ENCODE results near the gene MAPK7. TPM values are rescaled to one million over a fixed set of nuclear protein-coding genes. Genes with fewer than 3 reads are reported as not detected.

Gene MAPK7
- total and polyA plus RNA-seq, 2 donors (not counting 1 experiment from before 2014, with no cell fraction given): 12.8 to 18.8 TPM

DNA sequence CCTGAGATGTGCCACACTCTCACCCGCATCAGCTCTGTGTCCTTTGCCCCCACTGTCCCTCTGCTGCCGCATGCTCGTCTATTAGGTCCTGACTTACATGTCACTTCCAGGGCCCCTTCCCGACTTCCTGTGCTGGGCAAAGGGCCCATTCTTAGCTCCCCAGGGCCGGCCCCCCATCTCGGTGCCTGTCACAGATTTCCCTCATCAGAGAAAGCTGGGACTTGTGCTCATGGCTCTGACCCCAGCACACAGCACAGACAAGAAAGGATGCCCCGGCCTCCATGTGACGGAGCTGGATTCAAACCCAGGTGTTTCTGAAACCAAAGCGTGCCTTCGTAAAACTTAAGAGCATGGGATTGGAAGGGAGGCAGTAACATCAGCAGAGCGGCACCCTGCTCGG lies 5.9 kb upstream of the MAPK7 start:
- no peaks in the 10 kb centered on the region for H3K36me3 ChIP-seq (ENCODE audit: control insufficient read depth, insufficient read depth, low read length)
- no peaks in the 10 kb centered on the region for H3K9me3 ChIP-seq (ENCODE audit: control insufficient read depth, insufficient read depth, low read depth, low read length)
- no peak overlapping the region for H3K9ac ChIP-seq (ENCODE audit: insufficient read depth, low read length)
- DNase-seq (ENCODE audit: low read depth in 2 of 2): no peak
- no peaks in the 10 kb centered on the region for H3K79me2 ChIP-seq (ENCODE audit: control insufficient read depth, insufficient read depth, low read length)
- no peak overlapping the region for H3K27ac ChIP-seq (ENCODE audit: insufficient read depth, low read length)
- no peaks in the 10 kb centered on the region for H4K20me1 ChIP-seq (ENCODE audit: control insufficient read depth, extremely low read depth, insufficient read depth, low read length)
- no peak overlapping the region for H3K4me2 ChIP-seq (ENCODE audit: extremely low read depth, insufficient read depth, low read length)
- H2AFZ ChIP-seq (ENCODE audit: low read length): no peak overlapping the region
- H3K4me3 ChIP-seq (replicated peaks in 1 of 4; ENCODE audit: control extremely low read depth in 1 of 4, insufficient read depth in 1 of 4, low read depth in 3 of 4, low read length in 4 of 4): no peak overlapping the region
- H3K4me1 ChIP-seq (ENCODE audit: control insufficient read depth, extremely low read depth, insufficient read depth, low read length): peaks cover 9% of the 10 kb centered on the region
- TF ChIP-seq CTCF (conservative IDR thresholded peaks at IDR 0.05 in 1 of 2, IDR thresholded peaks at IDR 0.05 in 1 of 2; ENCODE audit: low read depth in 1 of 2, low read length in 2 of 2): no peak
- TF ChIP-seq EZH2 (IDR thresholded peaks at IDR 0.05; ENCODE audit: low read length, missing control alignments): no peak
- H3K27me3 ChIP-seq (ENCODE audit: control insufficient read depth, insufficient read depth, low read length): no peaks in the 10 kb centered on the region

GRCh38 chr17:19372866-19373504 lies 5.3 kb upstream of the MAPK7 start:
- no peak overlapping the region for H3K27ac ChIP-seq (ENCODE audit: insufficient read depth, low read length)
- TF ChIP-seq EZH2 (IDR thresholded peaks at IDR 0.05; ENCODE audit: low read length, missing control alignments) (no peak), CTCF (conservative IDR thresholded peaks at IDR 0.05 in 1 of 2, IDR thresholded peaks at IDR 0.05 in 1 of 2; ENCODE audit: low read depth in 1 of 2, low read length in 2 of 2) (no peak)
- DNase-seq (ENCODE audit: low read depth in 2 of 2): no peak

GRCh38 chr17:19374136-19374535 lies 4.2 kb upstream of the MAPK7 start:
- Histone ChIP-seq H2AFZ (ENCODE audit: low read length) (no peak overlapping the region), H3K9me3 (ENCODE audit: control insufficient read depth, insufficient read depth, low read depth, low read length) (no peaks in the 10 kb centered on the region), H3K4me3 (replicated peaks in 1 of 4; ENCODE audit: control extremely low read depth in 1 of 4, insufficient read depth in 1 of 4, low read depth in 3 of 4, low read length in 4 of 4) (no peak overlapping the region), H3K27me3 (ENCODE audit: control insufficient read depth, insufficient read depth, low read length) (no peaks in the 10 kb centered on the region), H3K36me3 (ENCODE audit: control insufficient read depth, insufficient read depth, low read length) (no peaks in the 10 kb centered on the region), H3K27ac (ENCODE audit: insufficient read depth, low read length) (no peak overlapping the region), H3K79me2 (ENCODE audit: control insufficient read depth, insufficient read depth, low read length) (peaks cover 6% of the 10 kb centered on the region), H3K4me2 (ENCODE audit: extremely low read depth, insufficient read depth, low read length) (no peak overlapping the region), H3K9ac (ENCODE audit: insufficient read depth, low read length) (no peak overlapping the region), H3K4me1 (ENCODE audit: control insufficient read depth, extremely low read depth, insufficient read depth, low read length) (peaks cover 9% of the 10 kb centered on the region), H4K20me1 (ENCODE audit: control insufficient read depth, extremely low read depth, insufficient read depth, low read length) (no peaks in the 10 kb centered on the region)
- no peak for TF ChIP-seq EZH2 (IDR thresholded peaks at IDR 0.05; ENCODE audit: low read length, missing control alignments)
- no peak for TF ChIP-seq CTCF (conservative IDR thresholded peaks at IDR 0.05 in 1 of 2, IDR thresholded peaks at IDR 0.05 in 1 of 2; ENCODE audit: low read depth in 1 of 2, low read length in 2 of 2)
- no peak for DNase-seq (ENCODE audit: low read depth in 2 of 2)

More at GRCh38 chr17:19372866-19373504, 5.3 kb upstream of the MAPK7 start:
- no peak overlapping the region for H2AFZ ChIP-seq (ENCODE audit: low read length)
- H3K4me3 ChIP-seq (replicated peaks in 1 of 4; ENCODE audit: control extremely low read depth in 1 of 4, insufficient read depth in 1 of 4, low read depth in 3 of 4, low read length in 4 of 4): no peak overlapping the region
- no peaks in the 10 kb centered on the region for H3K27me3 ChIP-seq (ENCODE audit: control insufficient read depth, insufficient read depth, low read length)
- H3K9ac ChIP-seq (ENCODE audit: insufficient read depth, low read length): no peak overlapping the region
- H3K36me3 ChIP-seq (ENCODE audit: control insufficient read depth, insufficient read depth, low read length): no peaks in the 10 kb centered on the region
- H3K4me2 ChIP-seq (ENCODE audit: extremely low read depth, insufficient read depth, low read length): no peak overlapping the region
- H3K4me1 ChIP-seq (ENCODE audit: control insufficient read depth, extremely low read depth, insufficient read depth, low read length): peaks cover 9% of the 10 kb centered on the region
- H3K79me2 ChIP-seq (ENCODE audit: control insufficient read depth, insufficient read depth, low read length): no peaks in the 10 kb centered on the region
- no peaks in the 10 kb centered on the region for H4K20me1 ChIP-seq (ENCODE audit: control insufficient read depth, extremely low read depth, insufficient read depth, low read length)
- H3K9me3 ChIP-seq (ENCODE audit: control insufficient read depth, insufficient read depth, low read depth, low read length): no peaks in the 10 kb centered on the region

All from fibroblast of lung (primary cell).